Cerebellar cortex (tissue), 1 donor: ENCODE data around the gene CAPS.
"Not testable (repeated sequence)": the region's sequence is repeated elsewhere in the genome, so short reads cannot be mapped to it uniquely, and the experiment has no call there.

Experiments used
- DNase-seq: peaks from one replicate; pipeline ENCODE4 v3.0.0-alpha.2; 2015; ENCODE audit warnings: low spot score

Gene CAPS

GRCh38 chr19:5913739-5914357 lies at the start of gene CAPS:
Gene CAPS, plus strand, starts transcription at chr19:5914254. Its CDS starts 153 bp downstream, at chr19:5914407.
- DNase-seq: no peak

- no peak for DNase-seq
Observed at GRCh38 chr19:5864725-5865486, 49.1 kb upstream of the CAPS start.

DNA sequence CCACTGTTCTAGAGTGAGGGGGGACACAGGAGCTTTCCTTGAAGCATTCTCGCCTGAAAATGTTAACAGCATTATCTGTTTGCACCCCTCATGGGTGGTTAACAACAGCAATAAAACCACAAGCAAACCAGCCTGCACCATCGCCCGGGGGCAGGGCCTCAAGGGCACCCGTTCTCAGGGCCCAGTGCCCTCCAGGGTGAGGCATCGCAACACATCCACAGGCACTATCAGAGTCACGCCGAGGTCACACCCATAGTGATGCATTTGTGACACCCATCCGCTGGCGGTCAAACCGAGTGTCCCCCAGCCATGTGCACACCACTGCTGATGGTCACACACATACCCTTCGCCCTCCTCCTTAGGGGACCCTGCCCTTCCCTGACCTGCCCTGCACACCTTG lies 48.3 kb upstream of the CAPS start:
- DNase-seq: no peak

DNA sequence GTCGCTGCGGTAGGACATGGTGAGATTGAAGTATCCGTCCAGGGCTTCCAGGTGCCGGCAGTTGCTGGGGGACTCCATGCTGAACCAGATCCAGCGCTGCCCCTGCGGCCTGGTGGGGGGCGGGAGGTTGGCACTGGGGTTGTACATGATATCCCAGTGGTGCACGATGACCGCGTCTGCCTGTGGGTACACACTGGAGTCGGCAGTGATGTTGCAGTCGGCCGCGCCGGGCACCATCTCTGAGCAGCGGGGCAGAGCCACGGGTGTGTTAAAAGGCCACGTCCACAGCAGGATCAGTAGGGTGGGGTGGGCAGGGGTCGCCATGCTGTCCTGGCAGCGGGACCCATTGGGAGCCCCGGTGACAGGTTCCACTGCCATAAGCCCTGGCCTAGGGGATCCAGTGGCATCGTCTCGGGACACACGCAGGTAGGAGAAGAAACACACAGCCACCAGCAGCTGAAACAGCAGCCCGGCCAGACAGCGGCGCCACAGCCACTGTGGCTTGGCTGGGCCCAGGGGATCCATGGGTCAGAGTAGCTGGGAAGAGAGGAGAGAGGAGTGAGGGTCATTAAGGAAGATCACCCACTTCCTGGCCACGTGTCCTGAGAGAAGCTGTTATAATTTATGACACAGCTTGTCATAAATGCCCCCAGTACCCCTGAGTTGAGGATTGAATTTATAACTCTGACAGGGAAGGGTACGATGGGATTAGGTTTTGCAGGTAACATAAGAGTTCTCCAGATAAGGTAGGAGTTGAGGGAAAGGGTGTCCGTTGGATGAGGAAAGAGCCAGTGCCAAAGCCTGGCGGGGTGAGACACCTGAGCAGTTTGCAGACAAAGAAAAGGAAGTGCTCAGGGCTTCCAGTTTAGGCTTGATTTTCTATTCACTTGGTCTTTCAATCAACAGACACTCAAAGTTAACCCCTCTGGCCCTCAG lies 46.6 kb upstream of the CAPS start:
- no peak for DNase-seq

- DNase-seq: no peak
Observed at GRCh38 chr19:5870986-5871394, 43.1 kb upstream of the CAPS start.

DNA sequence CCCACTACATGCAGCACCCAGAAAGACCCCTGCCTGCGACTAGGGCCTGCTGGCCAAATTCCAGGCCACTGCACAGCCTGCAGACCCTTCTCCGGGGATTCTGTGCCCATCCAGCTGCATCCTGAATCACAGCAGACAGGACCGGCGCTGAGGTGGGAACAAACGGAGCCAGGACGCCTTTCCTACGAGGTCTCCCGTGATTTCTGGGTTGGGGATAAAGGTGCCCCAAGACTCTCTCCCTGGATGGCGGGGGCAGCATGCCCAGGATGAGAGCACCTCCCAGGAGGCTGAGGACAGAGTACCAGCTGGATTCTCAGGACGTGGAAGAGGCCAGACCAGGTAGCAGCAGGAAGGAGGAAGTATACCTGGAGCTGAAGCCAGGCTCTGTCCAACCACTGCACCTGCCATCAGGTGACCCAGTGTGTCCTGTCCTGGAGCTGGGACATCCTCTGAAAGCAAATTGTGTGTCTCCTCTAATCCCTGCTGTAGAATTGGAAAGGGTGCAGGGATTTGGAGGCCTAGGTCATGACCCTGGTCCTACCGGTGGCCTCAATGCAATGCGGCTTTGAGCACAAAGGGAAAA lies 40.3 kb upstream of the CAPS start:
- no peak for DNase-seq

DNA sequence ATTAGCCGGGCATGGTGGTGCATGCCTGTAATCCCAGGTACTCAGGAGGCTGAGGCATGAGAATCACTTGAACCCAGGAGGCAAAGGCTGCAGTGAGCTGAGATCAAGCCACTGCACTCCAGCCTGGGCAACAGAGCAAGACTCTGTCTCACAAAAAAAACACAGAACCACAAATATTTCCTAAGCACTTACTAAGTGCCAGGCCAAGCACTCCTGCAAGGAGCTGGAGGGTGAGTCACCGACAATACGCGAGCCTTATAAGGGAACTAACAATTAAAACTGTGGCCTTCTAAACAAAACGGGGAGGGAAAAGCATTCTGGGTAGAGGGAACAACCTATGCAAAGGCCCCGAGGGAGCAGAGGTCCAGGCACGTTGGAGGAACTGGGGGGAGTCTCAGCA lies 39.6 kb upstream of the CAPS start:
- DNase-seq: not testable (repeated sequence)

DNA sequence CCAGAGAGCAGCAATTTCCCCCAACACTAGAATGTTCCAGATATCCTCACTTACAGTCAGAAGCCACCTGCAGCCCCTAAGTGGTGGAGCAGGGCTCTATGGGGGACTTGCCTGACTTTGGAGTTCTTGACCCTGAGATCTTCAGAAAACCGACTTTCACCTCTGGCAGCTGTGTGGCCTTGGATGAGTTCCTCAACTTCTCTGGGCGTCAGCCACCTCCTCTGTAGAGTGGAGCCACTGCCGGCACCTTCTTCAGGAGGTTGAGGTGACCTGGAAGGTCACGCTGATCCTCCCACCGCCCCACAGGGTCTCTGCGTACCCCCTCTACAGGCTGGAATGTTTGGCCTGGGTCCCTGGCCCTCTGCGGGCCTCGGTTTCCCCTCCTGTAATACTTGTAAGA lies 36.6 kb upstream of the CAPS start:
- DNase-seq: no peak

DNA sequence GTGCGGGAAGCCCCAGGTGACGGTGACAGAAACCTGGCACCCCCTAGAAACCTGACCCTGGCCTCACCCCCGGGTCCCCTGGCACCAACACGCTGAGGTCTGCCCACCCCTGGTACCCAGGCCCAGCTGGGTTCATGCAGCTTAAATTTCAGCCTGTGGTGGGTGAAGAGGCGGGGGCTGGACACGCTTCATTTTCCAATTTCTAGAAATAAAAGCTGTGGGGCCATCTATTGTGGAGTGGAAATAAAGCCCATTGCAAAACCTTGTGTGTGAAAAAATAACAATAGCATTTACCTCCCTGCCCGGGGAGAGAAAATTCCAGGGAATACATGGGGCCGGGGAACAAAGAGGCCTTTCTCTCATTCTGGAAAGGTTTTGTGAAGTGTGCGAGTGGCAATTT lies 36.2 kb upstream of the CAPS start:
- DNase-seq: no peak

- DNase-seq: no peak
Observed at GRCh38 chr19:5880196-5880595, 33.9 kb upstream of the CAPS start.

DNA sequence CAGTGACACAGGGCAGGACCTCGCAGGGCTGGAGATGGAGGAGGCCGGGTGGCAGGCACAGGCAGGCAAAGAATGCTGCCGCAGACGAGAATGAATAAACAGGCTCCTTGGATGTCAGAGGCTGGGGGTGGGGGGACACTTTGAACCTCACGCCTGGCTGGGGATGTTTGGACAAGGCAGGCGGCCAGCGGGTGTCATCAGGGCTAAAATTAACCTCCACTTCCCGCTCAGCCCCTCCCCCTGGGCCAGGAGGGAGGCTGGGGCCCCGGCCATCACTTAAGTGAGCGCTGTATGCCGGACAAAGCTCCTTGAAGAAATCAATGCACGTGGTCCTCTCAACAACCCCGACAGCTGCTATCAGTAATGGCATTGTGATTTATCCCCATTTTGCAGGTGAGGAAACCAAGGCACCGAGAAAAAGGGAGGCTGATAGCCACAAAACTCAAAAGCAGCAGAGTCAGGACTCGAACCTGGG lies 33.4 kb upstream of the CAPS start:
- DNase-seq: no peak

- no peak for DNase-seq
Observed at GRCh38 chr19:5881543-5882299, 32.3 kb upstream of the CAPS start.

GRCh38 chr19:5882421-5882968 lies 31.6 kb upstream of the CAPS start:
- DNase-seq: no peak

- DNase-seq: not testable (repeated sequence)
Observed at GRCh38 chr19:5883157-5883873, 30.7 kb upstream of the CAPS start.

- not testable (repeated sequence) for DNase-seq
Observed at GRCh38 chr19:5884065-5884811, 29.8 kb upstream of the CAPS start.

DNA sequence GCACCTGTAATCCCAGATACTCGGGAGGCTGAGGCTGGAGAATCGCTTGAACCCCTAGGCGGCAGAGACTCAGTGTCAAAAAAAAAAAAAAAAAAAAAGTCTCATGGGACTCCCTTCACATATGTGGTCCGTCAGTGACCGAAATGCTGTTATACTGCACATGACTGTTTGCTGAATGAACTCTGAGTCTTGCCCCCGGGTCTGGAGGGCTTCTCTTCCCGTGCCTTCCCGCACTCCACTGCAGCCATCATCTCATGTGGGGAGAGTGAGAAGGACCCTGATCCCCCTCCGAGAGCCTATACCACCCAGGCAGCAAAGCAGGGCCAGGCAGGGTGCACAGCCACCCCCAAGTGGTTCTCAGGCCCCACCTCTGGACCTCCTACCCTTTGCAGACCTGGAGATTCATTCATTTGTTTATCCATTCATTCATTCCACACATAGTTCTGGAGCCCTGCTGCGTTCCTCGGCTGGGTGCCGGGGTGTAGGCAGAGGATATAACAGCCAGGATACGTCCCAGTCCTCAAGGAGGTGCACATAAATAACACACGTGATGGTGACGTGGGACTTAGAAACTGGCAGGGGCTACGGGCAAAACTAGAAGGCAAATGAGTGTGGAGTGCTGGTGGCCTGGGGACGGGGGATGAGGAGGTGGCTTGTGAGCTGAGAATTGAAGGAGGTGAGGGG lies 24.6 kb upstream of the CAPS start:
- DNase-seq: no peak

DNA sequence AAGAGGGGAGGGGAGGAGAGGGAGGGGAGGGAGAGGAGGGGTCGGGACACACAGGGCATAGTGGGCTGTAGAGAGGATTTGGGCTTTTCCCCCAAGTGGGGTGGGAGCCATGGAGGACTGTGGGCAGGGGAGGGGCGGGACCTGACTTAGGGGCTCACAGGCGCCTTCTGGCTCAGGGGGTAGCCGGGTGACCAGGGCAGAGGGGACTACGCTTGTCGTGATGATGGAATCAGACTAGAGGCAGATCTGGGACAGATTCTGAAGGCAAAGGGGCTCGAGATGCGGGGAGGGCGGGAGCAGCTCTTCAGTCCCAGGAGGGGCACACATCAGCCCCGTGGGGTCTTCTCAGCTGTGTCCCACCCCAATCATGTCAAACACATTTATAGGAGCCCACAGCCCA lies 24.0 kb upstream of the CAPS start:
- DNase-seq: no peak

- DNase-seq: no peak
Observed at GRCh38 chr19:5891572-5891937, 22.5 kb upstream of the CAPS start.
